Astrocyte (in vitro differentiated cells and primary cell): ENCODE measurements around the gene SGCE.

Source experiments
- CTCF ChIP-seq: IDR thresholded peaks from 2 replicates; pipeline ENCODE4 v1.5.1; 2011; ENCODE audit warnings: low read depth, mild to moderate bottlenecking, inconsistent platforms, low read length, moderate library complexity; ENCODE audit not compliant: insufficient read depth
- EZH2 ChIP-seq: IDR thresholded peaks from 2 replicates; pipeline ENCODE4 v1.6.1; 2012; ENCODE audit warnings: mild to moderate bottlenecking, low read length, inconsistent platforms; ENCODE audit not compliant: insufficient read depth

- TF ChIP-seq CTCF (no peak), EZH2 (no peak)
Measured at GRCh38 chr7:94697035-94697974, 41.4 kb upstream of the SGCE start.
